ENCODE results near the gene SMARCA2.

SMARCA2 gene

GRCh38 chr9:2053883-2054845 lies 39.0 kb downstream of the SMARCA2 start:
- H3K4me3 ChIP-seq (ENCODE audit: low read depth in 1 of 2, low read length in 2 of 2) = no peak overlapping the region
- no peaks in the 10 kb centered on the region for H3K4me1 ChIP-seq (ENCODE audit: control insufficient read depth in 1 of 2, insufficient read depth in 2 of 2, low read length in 2 of 2)

GRCh38 chr9:2055203-2055658 lies 40.1 kb downstream of the SMARCA2 start:
- H3K36me3 ChIP-seq (ENCODE audit: control insufficient read depth in 1 of 2, insufficient read depth in 2 of 2, low read length in 2 of 2) = peaks cover 5 to 25% of the 10 kb centered on the region in 2 donors
- no peak overlapping the region for H3K27ac ChIP-seq (ENCODE audit: low read depth, low read length)
- no peaks in the 10 kb centered on the region for H3K9me3 ChIP-seq (ENCODE audit: control insufficient read depth in 1 of 2, low read length in 2 of 2)
- no peak overlapping the region for H3K9ac ChIP-seq (ENCODE audit: low read depth in 1 of 2, low read length in 2 of 2)
- no peaks in the 10 kb centered on the region for H3K27me3 ChIP-seq (ENCODE audit: control insufficient read depth in 1 of 2, insufficient read depth in 2 of 2, low read length in 2 of 2)
- no peaks in the 10 kb centered on the region for H3K4me1 ChIP-seq (ENCODE audit: control insufficient read depth in 1 of 2, insufficient read depth in 2 of 2, low read length in 2 of 2)
- no peak overlapping the region for H3K4me3 ChIP-seq (ENCODE audit: low read depth in 1 of 2, low read length in 2 of 2)

More at GRCh38 chr9:2053883-2054845, 39.0 kb downstream of the SMARCA2 start:
- Histone ChIP-seq H3K36me3 (ENCODE audit: control insufficient read depth in 1 of 2, insufficient read depth in 2 of 2, low read length in 2 of 2) (peaks cover 5 to 23% of the 10 kb centered on the region in 2 donors), H3K9me3 (ENCODE audit: control insufficient read depth in 1 of 2, low read length in 2 of 2) (no peaks in the 10 kb centered on the region), H3K27me3 (ENCODE audit: control insufficient read depth in 1 of 2, insufficient read depth in 2 of 2, low read length in 2 of 2) (no peaks in the 10 kb centered on the region), H3K9ac (ENCODE audit: low read depth in 1 of 2, low read length in 2 of 2) (no peak overlapping the region), H3K27ac (ENCODE audit: low read depth, low read length) (peak overlapping the region; percentile 1)

- Histone ChIP-seq H3K9me3 (ENCODE audit: control insufficient read depth in 1 of 2, low read length in 2 of 2) (no peaks in the 10 kb centered on the region), H3K36me3 (ENCODE audit: control insufficient read depth in 1 of 2, insufficient read depth in 2 of 2, low read length in 2 of 2) (peaks cover 31 to 54% of the 10 kb centered on the region in 2 donors), H3K9ac (ENCODE audit: low read depth in 1 of 2, low read length in 2 of 2) (no peak overlapping the region), H3K27ac (ENCODE audit: low read depth, low read length) (no peak overlapping the region), H3K4me1 (ENCODE audit: control insufficient read depth in 1 of 2, insufficient read depth in 2 of 2, low read length in 2 of 2) (no peaks in the 10 kb centered on the region), H3K4me3 (ENCODE audit: low read depth in 1 of 2, low read length in 2 of 2) (no peak overlapping the region), H3K27me3 (ENCODE audit: control insufficient read depth in 1 of 2, insufficient read depth in 2 of 2, low read length in 2 of 2) (no peaks in the 10 kb centered on the region)
Observed at GRCh38 chr9:2059274-2059929, 44.3 kb downstream of the SMARCA2 start.

GRCh38 chr9:2060424-2060823 lies 45.3 kb downstream of the SMARCA2 start:
- H3K4me3 ChIP-seq (ENCODE audit: low read depth in 1 of 2, low read length in 2 of 2) = no peak overlapping the region
- H3K36me3 ChIP-seq (ENCODE audit: control insufficient read depth in 1 of 2, insufficient read depth in 2 of 2, low read length in 2 of 2) = peaks cover 32 to 56% of the 10 kb centered on the region in 2 donors
- no peak overlapping the region for H3K27ac ChIP-seq (ENCODE audit: low read depth, low read length)
- H3K27me3 ChIP-seq (ENCODE audit: control insufficient read depth in 1 of 2, insufficient read depth in 2 of 2, low read length in 2 of 2) = no peaks in the 10 kb centered on the region
- no peak overlapping the region for H3K9ac ChIP-seq (ENCODE audit: low read depth in 1 of 2, low read length in 2 of 2)
- H3K9me3 ChIP-seq (ENCODE audit: control insufficient read depth in 1 of 2, low read length in 2 of 2) = no peaks in the 10 kb centered on the region
- H3K4me1 ChIP-seq (ENCODE audit: control insufficient read depth in 1 of 2, insufficient read depth in 2 of 2, low read length in 2 of 2) = no peaks in the 10 kb centered on the region

- H3K4me1 ChIP-seq (ENCODE audit: control insufficient read depth in 1 of 2, insufficient read depth in 2 of 2, low read length in 2 of 2) = no peaks in the 10 kb centered on the region
- no peak overlapping the region for H3K27ac ChIP-seq (ENCODE audit: low read depth, low read length)
- no peaks in the 10 kb centered on the region for H3K27me3 ChIP-seq (ENCODE audit: control insufficient read depth in 1 of 2, insufficient read depth in 2 of 2, low read length in 2 of 2)
- no peak overlapping the region for H3K4me3 ChIP-seq (ENCODE audit: low read depth in 1 of 2, low read length in 2 of 2)
- H3K9ac ChIP-seq (ENCODE audit: low read depth in 1 of 2, low read length in 2 of 2) = no peak overlapping the region
- peaks cover 29 to 41% of the 10 kb centered on the region in 2 donors for H3K36me3 ChIP-seq (ENCODE audit: control insufficient read depth in 1 of 2, insufficient read depth in 2 of 2, low read length in 2 of 2)
- H3K9me3 ChIP-seq (ENCODE audit: control insufficient read depth in 1 of 2, low read length in 2 of 2) = no peaks in the 10 kb centered on the region
Observed at GRCh38 chr9:2065704-2066103, 50.6 kb downstream of the SMARCA2 start.

GRCh38 chr9:2066312-2067273 lies 51.4 kb downstream of the SMARCA2 start:
- Histone ChIP-seq H3K27me3 (ENCODE audit: control insufficient read depth in 1 of 2, insufficient read depth in 2 of 2, low read length in 2 of 2) (no peaks in the 10 kb centered on the region), H3K9me3 (ENCODE audit: control insufficient read depth in 1 of 2, low read length in 2 of 2) (no peaks in the 10 kb centered on the region), H3K27ac (ENCODE audit: low read depth, low read length) (no peak overlapping the region), H3K9ac (ENCODE audit: low read depth in 1 of 2, low read length in 2 of 2) (no peak overlapping the region), H3K4me3 (ENCODE audit: low read depth in 1 of 2, low read length in 2 of 2) (no peak overlapping the region), H3K4me1 (ENCODE audit: control insufficient read depth in 1 of 2, insufficient read depth in 2 of 2, low read length in 2 of 2) (no peaks in the 10 kb centered on the region), H3K36me3 (ENCODE audit: control insufficient read depth in 1 of 2, insufficient read depth in 2 of 2, low read length in 2 of 2) (peaks cover 23 to 42% of the 10 kb centered on the region in 2 donors)

GRCh38 chr9:2072752-2073405 lies 57.7 kb downstream of the SMARCA2 start:
- H3K4me1 ChIP-seq (ENCODE audit: control insufficient read depth in 1 of 2, insufficient read depth in 2 of 2, low read length in 2 of 2) = no peaks in the 10 kb centered on the region
- no peak overlapping the region for H3K9ac ChIP-seq (ENCODE audit: low read depth in 1 of 2, low read length in 2 of 2)
- H3K9me3 ChIP-seq (ENCODE audit: control insufficient read depth in 1 of 2, low read length in 2 of 2) = no peaks in the 10 kb centered on the region
- H3K27me3 ChIP-seq (ENCODE audit: control insufficient read depth in 1 of 2, insufficient read depth in 2 of 2, low read length in 2 of 2) = no peaks in the 10 kb centered on the region
- no peak overlapping the region for H3K4me3 ChIP-seq (ENCODE audit: low read depth in 1 of 2, low read length in 2 of 2)
- H3K36me3 ChIP-seq (ENCODE audit: control insufficient read depth in 1 of 2, insufficient read depth in 2 of 2, low read length in 2 of 2) = peaks cover 45 to 74% of the 10 kb centered on the region in 2 donors
- H3K27ac ChIP-seq (ENCODE audit: low read depth, low read length) = no peak overlapping the region

GRCh38 chr9:2082772-2083171 lies 67.6 kb downstream of the SMARCA2 start:
- Histone ChIP-seq H3K36me3 (ENCODE audit: control insufficient read depth in 1 of 2, insufficient read depth in 2 of 2, low read length in 2 of 2) (peaks cover 23 to 70% of the 10 kb centered on the region in 2 donors), H3K9ac (ENCODE audit: low read depth in 1 of 2, low read length in 2 of 2) (no peak overlapping the region), H3K4me1 (ENCODE audit: control insufficient read depth in 1 of 2, insufficient read depth in 2 of 2, low read length in 2 of 2) (no peaks in the 10 kb centered on the region), H3K27me3 (ENCODE audit: control insufficient read depth in 1 of 2, insufficient read depth in 2 of 2, low read length in 2 of 2) (no peaks in the 10 kb centered on the region), H3K4me3 (ENCODE audit: low read depth in 1 of 2, low read length in 2 of 2) (no peak overlapping the region), H3K27ac (ENCODE audit: low read depth, low read length) (no peak overlapping the region), H3K9me3 (ENCODE audit: control insufficient read depth in 1 of 2, low read length in 2 of 2) (no peaks in the 10 kb centered on the region)

- Histone ChIP-seq H3K4me1 (ENCODE audit: control insufficient read depth in 1 of 2, insufficient read depth in 2 of 2, low read length in 2 of 2) (no peaks in the 10 kb centered on the region), H3K36me3 (ENCODE audit: control insufficient read depth in 1 of 2, insufficient read depth in 2 of 2, low read length in 2 of 2) (peaks cover 20 to 67% of the 10 kb centered on the region in 2 donors), H3K27ac (ENCODE audit: low read depth, low read length) (no peak overlapping the region)
Observed at GRCh38 chr9:2083479-2083878, 68.3 kb downstream of the SMARCA2 start.

More at GRCh38 chr9:2083479-2083878, 68.3 kb downstream of the SMARCA2 start:
- H3K9ac ChIP-seq (ENCODE audit: low read depth in 1 of 2, low read length in 2 of 2) = no peak overlapping the region
- no peak overlapping the region for H3K4me3 ChIP-seq (ENCODE audit: low read depth in 1 of 2, low read length in 2 of 2)
- no peaks in the 10 kb centered on the region for H3K27me3 ChIP-seq (ENCODE audit: control insufficient read depth in 1 of 2, insufficient read depth in 2 of 2, low read length in 2 of 2)
- H3K9me3 ChIP-seq (ENCODE audit: control insufficient read depth in 1 of 2, low read length in 2 of 2) = no peaks in the 10 kb centered on the region

Measured in duodenal mucosa (tissue), 2 donors.